HG03280 (cell line): ENCODE measurements around the gene CFAP74.

ENCODE experiments used
- ATAC-seq: cut with Tn5 transposase; IDR thresholded peaks from one replicate; pipeline ENCODE4 v1.9.1; 2021; ENCODE audit warnings: mild to moderate bottlenecking, moderate library complexity; ENCODE audit not compliant: unreplicated experiment

Gene CFAP74

GRCh38 chr1:1972976-1973715 lies 30.4 kb downstream of the CFAP74 start:
- no peak for ATAC-seq

- no peak for ATAC-seq
These were observed 31.9 kb downstream of the CFAP74 start for GRCh38 chr1:1971688-1972087.

- ATAC-seq = no peak
These were observed 32.6 kb downstream of the CFAP74 start for GRCh38 chr1:1971017-1971416.

GRCh38 chr1:1969953-1970716 lies 33.5 kb downstream of the CFAP74 start:
- ATAC-seq = no peak

- no peak for ATAC-seq
These were observed 34.1 kb downstream of the CFAP74 start for GRCh38 chr1:1969505-1969900.

GRCh38 chr1:1968767-1969504 lies 34.6 kb downstream of the CFAP74 start:
- no peak for ATAC-seq

GRCh38 chr1:1967879-1968278 lies 35.7 kb downstream of the CFAP74 start:
- no peak for ATAC-seq

- no peak for ATAC-seq
These were observed 36.4 kb downstream of the CFAP74 start for GRCh38 chr1:1967151-1967550.

- no peak for ATAC-seq
These were observed 37.4 kb downstream of the CFAP74 start for GRCh38 chr1:1966071-1966740.

- no peak for ATAC-seq
These were observed 38.0 kb downstream of the CFAP74 start for GRCh38 chr1:1965546-1965945.

- no peak for ATAC-seq
These were observed 38.8 kb downstream of the CFAP74 start for GRCh38 chr1:1964811-1965210.

- no peak for ATAC-seq
These were observed 40.0 kb downstream of the CFAP74 start for GRCh38 chr1:1963570-1963969.

- no peak for ATAC-seq
These were observed 40.8 kb downstream of the CFAP74 start for GRCh38 chr1:1962752-1963151.

GRCh38 chr1:1960480-1961196 lies 42.9 kb downstream of the CFAP74 start:
- no peak for ATAC-seq

- no peak for ATAC-seq
These were observed 43.6 kb downstream of the CFAP74 start for GRCh38 chr1:1959840-1960479.

GRCh38 chr1:1959459-1959839 lies 44.1 kb downstream of the CFAP74 start:
- no peak for ATAC-seq

GRCh38 chr1:1958071-1958541 lies 45.5 kb downstream of the CFAP74 start:
- no peak for ATAC-seq

GRCh38 chr1:1957533-1957961 lies 46.0 kb downstream of the CFAP74 start:
- ATAC-seq = no peak

GRCh38 chr1:1956586-1957532 lies 46.7 kb downstream of the CFAP74 start:
- ATAC-seq = no peak
